Trophoblast cell (in vitro differentiated cells and primary cell): ENCODE results near the gene FRZB.

Source experiments
- DNase-seq, 2 donors: peaks; one replicate each; pipeline ENCODE4 v3.0.0-alpha.2; 2016
- H2AFZ ChIP-seq: 2 replicates; pipeline ENCODE4 v1.6.1; 2013; ENCODE audit warnings: low read length, moderate library complexity, mild to moderate bottlenecking; ENCODE audit not compliant: insufficient read depth, poor library complexity
- H2AK5ac ChIP-seq: 2 replicates; pipeline ENCODE4 v1.6.1; 2013; ENCODE audit warnings: mild to moderate bottlenecking, low read length
- H2BK120ac ChIP-seq: 2 replicates; pipeline ENCODE4 v1.6.1; 2013; ENCODE audit warnings: low read length, mild to moderate bottlenecking, moderate library complexity; ENCODE audit not compliant: insufficient read depth, poor library complexity
- H2BK12ac ChIP-seq: 2 replicates; pipeline ENCODE4 v1.6.1; 2013; ENCODE audit warnings: mild to moderate bottlenecking, low read length, moderate library complexity
- H2BK5ac ChIP-seq: 2 replicates; pipeline ENCODE4 v1.6.1; 2013; ENCODE audit warnings: low read length, low read depth, moderate library complexity, mild to moderate bottlenecking; ENCODE audit not compliant: poor library complexity
- H3K14ac ChIP-seq: 2 replicates; pipeline ENCODE4 v1.6.1; 2013; ENCODE audit warnings: mild to moderate bottlenecking, low read length
- H3K18ac ChIP-seq: 2 replicates; pipeline ENCODE4 v1.6.1; 2013; ENCODE audit warnings: mild to moderate bottlenecking, low read length
- H3K23ac ChIP-seq: 2 replicates; pipeline ENCODE4 v1.6.1; 2013; ENCODE audit warnings: low read length
- H3K27ac ChIP-seq: 2 replicates; pipeline ENCODE4 v1.5.1; 2013; ENCODE audit warnings: low read depth, mild to moderate bottlenecking, inconsistent platforms, low read length, moderate library complexity
- H3K27me3 ChIP-seq: 2 replicates; pipeline ENCODE4 v1.6.1; 2013; ENCODE audit warnings: inconsistent platforms, mild to moderate bottlenecking, low read length, moderate library complexity; ENCODE audit not compliant: insufficient read depth
- H3K36me3 ChIP-seq, 2 experiments: 1 replicate in 1 of 2; 2 replicates in 1 of 2; pipeline ENCODE4 v1.6.1; 2013; ENCODE audit warnings: low read length in 2 of 2, mild to moderate bottlenecking in 2 of 2, moderate library complexity in 1 of 2; ENCODE audit not compliant: insufficient read depth in 2 of 2, control insufficient read depth in 1 of 2
- H3K4ac ChIP-seq: 2 replicates; pipeline ENCODE4 v1.6.1; 2013; ENCODE audit warnings: low read depth, mild to moderate bottlenecking, low read length, moderate library complexity
- H3K4me1 ChIP-seq, 2 experiments: 1 replicate in 1 of 2; 2 replicates in 1 of 2; pipeline ENCODE4 v1.6.1; 2013; ENCODE audit warnings: low read length in 2 of 2, mild to moderate bottlenecking in 2 of 2, moderate library complexity in 1 of 2; ENCODE audit not compliant: insufficient read depth in 2 of 2, control insufficient read depth in 1 of 2
- H3K4me2 ChIP-seq: 2 replicates; pipeline ENCODE4 v1.6.1; 2013; ENCODE audit warnings: inconsistent platforms, mild to moderate bottlenecking, low read length, moderate library complexity
- H3K4me3 ChIP-seq: 2 replicates; pipeline ENCODE4 v1.5.1; 2013; ENCODE audit warnings: mild to moderate bottlenecking, low read depth, low read length, inconsistent platforms
- H3K79me1 ChIP-seq: one replicate; pipeline ENCODE4 v1.6.1; 2013; ENCODE audit warnings: low read length
- H3K79me2 ChIP-seq: 2 replicates; pipeline ENCODE4 v1.6.1; 2013; ENCODE audit warnings: low read length, mild to moderate bottlenecking; ENCODE audit not compliant: control insufficient read depth, insufficient read depth, poor library complexity
- H3K9ac ChIP-seq: 2 replicates; pipeline ENCODE4 v1.6.1; 2013; ENCODE audit warnings: mild to moderate bottlenecking, low read length
- H3K9me3 ChIP-seq: 2 replicates; pipeline ENCODE4 v1.6.1; 2013; ENCODE audit warnings: low read depth, mild to moderate bottlenecking, control low read depth, inconsistent platforms, low read length; ENCODE audit not compliant: insufficient read depth
- H4K12ac ChIP-seq: 2 replicates; pipeline ENCODE4 v1.6.1; 2013; ENCODE audit warnings: low read depth, mild to moderate bottlenecking, low read length, moderate library complexity
- H4K8ac ChIP-seq: 2 replicates; pipeline ENCODE4 v1.6.1; 2013; ENCODE audit warnings: low read depth, mild to moderate bottlenecking, low read length, moderate library complexity
- H4K91ac ChIP-seq: one replicate; pipeline ENCODE4 v1.6.1; 2013; ENCODE audit warnings: low read depth, mild to moderate bottlenecking, low read length, moderate library complexity
- WGBS: extraction: QIAGEN DNeasy Blood & Tissue Kit; methylation state at CpG from one replicate; pipeline ENCODE4 v1.1.7; 2013; ENCODE audit warnings: missing lambda C conversion rate; ENCODE audit not compliant: insufficient read length, insufficient coverage; ENCODE audit errors: extremely low coverage; 5-methylcytosine and 5-hydroxymethylcytosine counted together

FRZB gene

DNA sequence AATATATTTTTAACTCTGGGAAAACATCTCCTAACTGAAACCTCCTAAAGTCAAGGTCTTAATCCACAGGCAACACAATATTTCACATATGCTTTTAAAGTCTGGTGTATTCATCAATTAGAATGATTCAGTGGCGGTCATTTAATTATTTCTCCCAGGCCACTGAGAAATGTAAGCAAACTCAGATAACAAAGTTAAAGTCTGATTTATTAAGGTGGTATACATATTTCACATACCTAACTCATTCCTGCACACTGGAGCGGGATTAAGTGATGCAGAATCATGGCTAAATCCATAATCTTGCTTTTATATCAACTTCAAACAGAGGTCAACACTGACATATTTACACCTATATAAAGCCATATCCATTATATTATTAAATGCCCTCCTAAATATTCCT lies 43.7 kb downstream of the FRZB start:
- Histone ChIP-seq H3K4ac (no peak overlapping the region), H3K4me1 (no peaks in the 10 kb centered on the region), H3K9me3 (no peaks in the 10 kb centered on the region), H3K18ac (no peak overlapping the region), H3K4me2 (no peak overlapping the region), H4K8ac (no peak overlapping the region), H4K12ac (no peak overlapping the region), H3K9ac (no peak overlapping the region), H3K79me2 (no peaks in the 10 kb centered on the region), H2BK5ac (no peak overlapping the region), H2AFZ (no peak overlapping the region), H3K23ac (no peak overlapping the region), H3K27ac (no peak overlapping the region), H3K79me1 (no peaks in the 10 kb centered on the region), H3K14ac (no peak overlapping the region), H2BK12ac (no peak overlapping the region), H3K4me3 (no peak overlapping the region), H3K27me3 (no peaks in the 10 kb centered on the region), H2BK120ac (no peak overlapping the region), H4K91ac (no peak overlapping the region), H2AK5ac (no peak overlapping the region), H3K36me3 (no peaks in the 10 kb centered on the region)
- no CpG with 5 or more reads among the region's 2 CpGs for whole genome bisulfite sequencing
- no peak for DNase-seq

- Histone ChIP-seq H4K91ac (no peak overlapping the region), H3K4ac (no peak overlapping the region), H4K8ac (no peak overlapping the region), H3K14ac (no peak overlapping the region), H2BK120ac (no peak overlapping the region), H3K18ac (no peak overlapping the region), H2AK5ac (no peak overlapping the region), H3K9ac (no peak overlapping the region), H3K36me3 (no peaks in the 10 kb centered on the region), H2BK12ac (no peak overlapping the region), H3K27me3 (no peaks in the 10 kb centered on the region), H3K9me3 (no peaks in the 10 kb centered on the region), H3K79me1 (no peaks in the 10 kb centered on the region), H3K79me2 (no peaks in the 10 kb centered on the region), H3K23ac (no peak overlapping the region), H3K4me3 (no peak overlapping the region), H3K4me2 (no peak overlapping the region), H4K12ac (no peak overlapping the region), H3K27ac (no peak overlapping the region), H3K4me1 (no peaks in the 10 kb centered on the region), H2AFZ (no peak overlapping the region), H2BK5ac (no peak overlapping the region)
- no CpG with 5 or more reads among the region's 2 CpGs for WGBS
- no peak for DNase-seq
Observed at GRCh38 chr2:182821182-182821581, 45.3 kb downstream of the FRZB start.

GRCh38 chr2:182819412-182819811 lies 47.0 kb downstream of the FRZB start:
- Histone ChIP-seq H3K4me3 (no peak overlapping the region), H3K14ac (no peak overlapping the region), H2BK5ac (no peak overlapping the region), H3K18ac (no peak overlapping the region), H2BK12ac (no peak overlapping the region), H3K79me1 (no peaks in the 10 kb centered on the region), H2AK5ac (no peak overlapping the region), H3K36me3 (no peaks in the 10 kb centered on the region), H2AFZ (no peak overlapping the region), H3K9me3 (peaks cover 2% of the 10 kb centered on the region), H3K9ac (no peak overlapping the region), H4K8ac (no peak overlapping the region), H3K27ac (no peak overlapping the region), H3K23ac (no peak overlapping the region), H3K27me3 (no peaks in the 10 kb centered on the region), H2BK120ac (no peak overlapping the region), H3K4me2 (no peak overlapping the region), H3K4me1 (no peaks in the 10 kb centered on the region), H3K79me2 (no peaks in the 10 kb centered on the region), H3K4ac (no peak overlapping the region), H4K91ac (no peak overlapping the region), H4K12ac (no peak overlapping the region)
- WGBS: no CpG with 5 or more reads among the region's 4 CpGs
- no peak for DNase-seq

- no peak overlapping the region for H4K8ac ChIP-seq
- H3K36me3 ChIP-seq: no peaks in the 10 kb centered on the region
- no peak overlapping the region for H4K12ac ChIP-seq
- H3K79me2 ChIP-seq: no peaks in the 10 kb centered on the region
- no peak overlapping the region for H2BK120ac ChIP-seq
- no peak overlapping the region for H3K9ac ChIP-seq
- no peaks in the 10 kb centered on the region for H3K27me3 ChIP-seq
- peaks cover 2% of the 10 kb centered on the region for H3K9me3 ChIP-seq
- H3K79me1 ChIP-seq: no peaks in the 10 kb centered on the region
- WGBS: no CpG with 5 or more reads among the region's 4 CpGs
- H3K4me1 ChIP-seq: no peaks in the 10 kb centered on the region
- no peak overlapping the region for H2AFZ ChIP-seq
- H2BK5ac ChIP-seq: no peak overlapping the region
- H2BK12ac ChIP-seq: no peak overlapping the region
- no peak overlapping the region for H3K27ac ChIP-seq
- no peak overlapping the region for H3K23ac ChIP-seq
- no peak overlapping the region for H3K4me2 ChIP-seq
- H2AK5ac ChIP-seq: no peak overlapping the region
- no peak overlapping the region for H3K18ac ChIP-seq
- H4K91ac ChIP-seq: no peak overlapping the region
- H3K4me3 ChIP-seq: no peak overlapping the region
- DNase-seq: no peak
- H3K4ac ChIP-seq: no peak overlapping the region
- no peak overlapping the region for H3K14ac ChIP-seq
Observed at GRCh38 chr2:182818925-182819324, 47.5 kb downstream of the FRZB start.
